ENCODE results near the gene UBE2L6.
"Not testable (repeated sequence)": the region's sequence is repeated elsewhere in the genome, so short reads cannot be mapped to it uniquely, and the experiment has no call there.

Gene UBE2L6

DNA sequence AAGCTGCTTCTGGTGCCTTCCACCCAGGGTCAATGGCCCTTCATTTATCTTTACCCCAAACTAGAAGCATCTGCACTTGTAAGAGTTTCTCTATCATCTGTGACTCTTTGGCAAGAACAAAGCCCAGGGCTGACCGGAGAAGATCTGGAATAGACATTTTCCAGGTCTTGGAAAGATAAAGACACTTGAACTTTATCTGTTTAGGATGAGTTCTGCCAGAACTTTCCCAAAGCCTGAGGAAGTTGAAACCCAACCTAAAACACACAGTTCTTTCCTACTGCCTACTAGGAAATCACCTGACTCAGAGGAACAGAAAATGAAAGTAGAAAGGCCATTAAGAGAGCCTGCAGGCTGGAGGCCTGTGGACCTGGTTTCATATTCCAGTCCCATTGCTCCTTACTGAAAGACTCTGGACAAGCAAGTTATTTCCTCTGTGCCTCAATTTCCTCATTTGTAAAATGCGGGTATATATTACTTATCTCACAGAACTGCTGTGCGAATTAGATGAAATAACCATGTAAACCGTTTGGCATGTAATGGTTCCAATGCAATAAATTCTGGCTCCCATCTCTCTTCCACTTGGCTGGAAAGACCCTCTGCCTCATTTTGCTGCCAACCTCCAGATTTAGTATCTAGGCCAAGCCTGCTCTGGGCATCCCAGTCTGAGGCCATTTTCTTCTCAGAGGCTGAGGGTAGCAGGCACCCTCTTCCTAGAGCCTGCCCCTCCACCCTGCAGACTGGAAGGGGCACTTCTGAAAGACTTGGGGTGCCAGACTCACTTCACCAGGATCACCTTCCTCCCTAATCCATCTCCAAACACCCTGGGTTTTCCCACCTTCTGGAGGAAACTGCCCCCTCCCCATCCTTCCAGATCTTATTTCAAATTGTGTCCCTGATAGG is 1.2 kb downstream of the UBE2L6 start:
- peak; percentile 92 for DNase-seq

DNA sequence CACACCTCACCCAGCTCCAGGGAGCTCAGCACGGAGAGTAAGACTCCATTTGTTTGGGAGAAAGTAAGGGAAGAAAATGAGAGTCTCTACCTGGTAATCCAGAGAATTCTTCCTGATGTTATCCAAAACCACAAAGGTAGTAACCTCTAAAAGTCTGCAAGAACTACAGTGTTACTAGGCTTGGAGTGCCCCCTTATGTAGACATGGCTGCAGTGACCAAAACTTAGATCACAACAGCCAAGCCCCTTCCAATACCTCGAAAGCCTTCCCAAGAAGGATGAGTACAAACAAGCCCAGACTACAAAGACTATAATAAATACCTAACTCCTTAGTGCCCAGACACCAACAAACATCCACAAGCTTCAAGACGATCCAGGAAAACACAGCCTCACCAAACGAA is 4.9 kb downstream of the UBE2L6 start:
- no peak for DNase-seq

DNA sequence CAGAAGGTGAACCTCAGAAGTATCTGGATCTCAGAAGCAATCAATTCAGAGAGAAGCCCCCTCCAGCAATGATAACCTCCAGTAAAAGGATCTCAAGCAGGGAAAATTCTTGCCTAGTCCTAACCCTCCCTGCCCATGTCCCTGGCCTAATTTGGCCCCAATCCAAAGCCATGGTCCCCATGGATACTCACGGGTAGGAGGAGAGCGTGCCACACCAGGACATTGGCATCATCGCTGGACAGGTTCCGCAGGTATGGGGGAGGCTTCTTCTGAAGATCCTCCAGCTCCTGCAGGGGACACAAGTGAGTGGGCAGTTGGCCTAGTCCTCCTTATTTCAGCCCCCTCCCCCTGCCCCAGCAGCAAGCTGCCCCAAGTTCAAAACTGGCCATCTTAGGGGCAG is 7.3 kb downstream of the UBE2L6 start:
- no peak for DNase-seq

DNA sequence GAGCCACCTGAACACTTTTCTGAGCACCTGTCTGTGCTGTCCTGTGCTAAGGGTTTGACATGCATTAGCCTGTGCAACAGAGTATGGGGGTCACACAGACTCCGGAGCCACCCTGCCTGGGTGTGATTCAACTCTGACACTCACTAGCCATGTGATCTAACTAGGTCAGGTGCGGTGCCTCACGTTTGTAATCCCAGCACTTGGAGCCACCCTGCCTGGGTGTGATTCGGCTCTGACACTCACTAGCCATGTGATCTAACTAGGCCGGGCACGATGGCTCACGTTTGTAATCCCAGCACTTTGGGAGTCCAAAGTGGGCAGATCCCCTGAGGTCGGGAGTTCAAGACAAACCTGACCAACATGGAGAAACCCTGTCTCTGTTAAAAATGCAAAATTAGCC is 11.4 kb downstream of the UBE2L6 start:
- DNase-seq: no peak

DNA sequence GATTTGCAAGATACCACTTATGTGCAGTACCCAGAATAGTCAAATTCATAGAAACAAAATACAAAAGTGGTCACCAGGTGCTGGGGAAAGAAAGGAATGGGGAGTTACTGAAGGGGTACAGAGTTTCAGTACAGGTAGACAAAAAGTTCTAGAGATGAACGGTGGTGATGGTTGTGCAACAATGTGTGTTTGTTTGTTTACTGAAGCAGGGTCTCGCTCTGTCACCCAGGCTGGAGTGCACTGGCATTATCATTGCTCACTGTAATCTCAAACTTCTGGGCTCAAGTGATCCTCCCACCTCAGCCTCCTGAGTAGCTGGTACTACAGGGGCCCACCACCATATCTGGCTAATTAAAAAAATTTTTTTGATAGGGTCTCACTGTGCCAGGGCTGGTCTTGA is 12.1 kb downstream of the UBE2L6 start:
- DNase-seq: no peak

DNA sequence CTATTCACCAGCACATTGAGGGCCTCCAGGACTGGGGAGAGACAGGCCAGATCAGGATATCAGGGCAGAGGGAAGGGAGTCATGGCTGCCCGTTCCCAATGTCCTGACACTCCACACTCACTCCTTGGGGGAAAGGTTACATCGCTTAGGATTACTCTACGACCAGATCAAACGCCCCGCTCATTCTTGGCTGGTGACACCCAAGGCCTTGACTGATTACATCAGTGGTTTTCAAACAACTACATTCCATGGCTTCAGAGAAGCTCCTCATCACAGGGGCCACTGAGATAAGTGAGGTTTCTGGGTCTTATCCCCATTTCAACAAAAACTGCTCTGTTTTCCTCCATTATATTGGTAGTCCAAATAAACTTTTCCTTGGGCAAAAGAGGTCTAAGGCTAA is 15.0 kb downstream of the UBE2L6 start:
- DNase-seq: no peak

GRCh38 chr11:57551941-57552340 is 15.5 kb downstream of the UBE2L6 start:
- DNase-seq: no peak

DNA sequence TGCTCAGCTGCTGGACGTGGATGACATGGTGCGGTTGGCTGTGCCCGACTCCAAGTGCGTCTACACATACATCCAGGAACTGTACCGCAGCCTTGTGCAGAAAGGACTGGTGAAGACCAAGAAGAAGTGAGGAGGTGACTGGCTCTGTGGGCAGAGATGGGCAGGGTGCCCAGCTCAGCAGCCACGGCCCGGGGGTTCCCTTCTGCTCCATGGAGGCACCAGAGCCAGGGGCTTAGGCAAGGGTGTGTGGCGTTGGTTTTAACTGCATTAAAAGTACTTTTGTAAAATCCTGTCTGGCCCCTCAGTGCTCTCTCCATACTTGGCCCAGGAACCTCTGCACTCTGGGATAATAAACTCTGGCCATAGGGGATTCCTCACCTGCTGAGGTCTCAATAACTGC is 17.5 kb downstream of the UBE2L6 start:
- no peak for DNase-seq

DNA sequence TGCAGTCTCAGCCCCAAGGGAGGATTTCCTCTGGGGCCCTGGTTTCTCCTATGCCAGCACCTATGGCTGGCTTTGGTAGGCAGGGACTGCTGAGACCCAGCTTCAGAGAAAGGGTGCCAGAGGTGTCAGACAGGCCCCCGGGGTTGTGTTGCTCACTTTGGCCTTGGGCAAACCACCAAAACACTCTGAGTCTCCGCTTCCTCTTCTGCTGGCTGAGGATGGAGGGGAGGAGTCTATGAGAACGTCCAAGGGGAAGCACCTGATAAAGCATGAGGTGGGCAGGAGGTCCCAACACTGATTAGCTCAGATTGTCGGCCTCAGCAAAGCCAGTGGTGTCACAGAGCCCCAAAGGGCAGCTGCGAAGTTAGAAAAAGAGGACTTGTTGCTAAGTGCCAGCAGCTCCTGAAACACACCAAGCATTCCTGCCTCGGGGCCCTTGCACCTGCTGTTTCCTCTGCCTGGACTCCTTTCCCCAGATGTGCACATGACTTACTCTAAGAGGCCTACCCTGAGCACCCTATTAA is 19.6 kb downstream of the UBE2L6 start:
- DNase-seq: peak; percentile 55

- DNase-seq: peak; percentile 43
These were observed 20.5 kb downstream of the UBE2L6 start for GRCh38 chr11:57546869-57547475.

DNA sequence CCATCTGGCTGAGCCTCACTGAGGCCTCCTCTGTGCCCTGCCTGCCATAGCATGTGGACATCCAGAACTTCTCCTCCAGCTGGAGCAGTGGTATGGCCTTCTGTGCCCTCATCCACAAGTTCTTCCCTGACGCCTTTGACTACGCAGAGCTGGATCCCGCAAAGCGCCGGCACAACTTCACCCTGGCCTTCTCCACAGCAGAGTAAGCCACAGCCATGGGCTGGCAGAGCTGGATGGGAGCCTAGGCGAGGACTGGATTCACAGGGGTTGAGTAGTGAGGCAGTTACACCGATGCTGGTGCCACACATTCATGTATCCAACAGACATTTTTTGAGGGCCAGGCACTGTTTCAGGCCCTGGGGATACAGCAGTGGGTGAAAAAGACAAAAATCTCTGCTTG is 21.0 kb downstream of the UBE2L6 start:
- no peak for DNase-seq

DNA sequence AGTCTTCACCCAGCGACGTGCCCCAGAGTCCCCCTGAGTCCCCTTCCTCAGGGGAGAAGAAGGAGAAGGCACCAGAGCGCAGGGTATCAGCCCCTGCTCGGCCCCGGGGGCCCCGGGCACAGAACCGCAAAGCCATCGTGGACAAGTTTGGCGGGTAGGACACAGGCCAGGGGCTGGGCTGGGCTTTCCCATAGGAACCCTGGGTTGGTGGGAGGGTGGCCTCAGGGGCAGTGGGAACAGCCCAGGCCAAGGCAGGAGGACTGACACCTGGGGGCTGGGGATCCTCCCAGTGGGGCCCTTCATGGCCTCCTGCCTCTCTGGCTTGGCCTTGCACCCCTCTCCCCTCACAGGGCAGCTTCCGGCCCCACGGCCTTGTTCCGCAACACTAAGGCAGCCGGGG is 21.6 kb downstream of the UBE2L6 start:
- DNase-seq: no peak

DNA sequence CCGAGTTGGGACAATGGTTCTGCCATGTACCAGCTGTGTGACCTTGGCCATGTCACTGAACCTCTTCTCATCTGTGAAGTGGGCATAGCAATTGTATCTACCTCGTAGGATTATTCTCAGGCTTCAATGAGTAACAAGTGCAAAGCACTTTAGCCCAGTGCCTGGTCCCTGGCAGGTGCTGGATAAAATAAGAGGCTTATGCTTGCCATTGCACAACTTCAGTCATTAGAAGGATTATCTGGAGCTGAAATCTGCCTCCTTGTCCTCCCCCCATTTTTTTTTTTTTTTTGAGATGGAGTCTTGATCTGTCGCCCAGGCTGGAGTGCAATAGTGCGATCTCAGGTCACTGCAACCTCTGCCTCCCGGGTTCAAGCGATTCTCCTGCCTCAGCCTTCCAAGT is 22.9 kb downstream of the UBE2L6 start:
- no peak for DNase-seq

DNA sequence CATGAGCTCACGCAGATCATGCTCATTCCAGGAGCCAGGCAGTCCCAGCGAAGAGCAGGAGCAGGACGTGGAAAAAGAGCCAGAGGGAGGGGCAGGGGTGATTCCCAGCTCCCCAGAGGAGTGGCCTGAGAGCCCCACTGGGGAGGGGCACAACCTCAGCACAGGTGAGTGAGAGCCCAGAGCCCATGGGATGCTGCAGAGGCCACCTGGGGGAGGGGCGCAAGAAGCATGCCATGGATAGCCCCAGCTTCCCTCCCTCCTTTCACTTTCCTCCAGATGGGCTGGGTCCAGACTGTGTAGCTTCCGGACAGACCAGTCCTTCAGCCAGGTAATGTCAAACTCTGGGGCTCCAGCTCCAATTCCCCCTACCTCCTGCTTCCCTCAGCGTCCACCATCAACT is 23.9 kb downstream of the UBE2L6 start:
- no peak for DNase-seq

GRCh38 chr11:57542582-57542981 is 24.9 kb downstream of the UBE2L6 start:
- no peak for DNase-seq

- DNase-seq: no peak
These were observed 26.3 kb downstream of the UBE2L6 start for GRCh38 chr11:57541169-57541568.

GRCh38 chr11:57539342-57539741 is 28.1 kb downstream of the UBE2L6 start:
- DNase-seq: no peak

DNA sequence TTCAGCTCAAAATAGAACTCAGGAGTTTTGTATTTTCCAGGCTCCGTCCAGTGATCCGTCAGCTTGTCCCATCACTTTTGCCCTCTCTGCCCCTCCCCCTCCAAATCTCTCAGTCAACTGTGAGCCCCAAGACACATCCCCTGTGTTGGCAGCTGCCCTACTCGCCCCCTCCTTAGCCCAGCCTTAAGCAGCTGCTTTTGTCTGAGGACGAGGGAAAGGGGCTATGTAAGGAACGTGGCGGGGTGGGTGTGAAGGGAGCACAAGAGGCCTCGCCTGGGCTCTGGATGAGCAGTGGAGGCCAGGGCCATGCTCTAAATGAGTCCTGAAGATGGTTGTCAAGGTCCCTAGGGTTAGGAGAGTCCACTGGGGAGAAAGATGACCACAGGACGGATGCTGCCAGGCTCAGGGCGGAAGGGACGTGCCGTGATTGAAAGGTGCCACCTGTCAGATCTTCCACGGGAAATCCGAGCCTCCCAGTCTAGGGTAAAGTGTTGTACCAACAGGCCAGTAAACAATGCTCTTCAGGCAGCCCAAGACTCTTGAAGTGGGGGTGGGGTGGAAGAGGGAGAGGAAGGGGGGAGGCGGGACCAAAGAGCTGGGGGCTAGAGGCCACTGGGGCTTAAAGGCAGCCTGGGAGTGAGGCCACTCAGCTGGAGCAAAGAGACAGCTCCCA is 30.4 kb downstream of the UBE2L6 start, which contains the start of gene SMTNL1:
SMTNL1 (plus strand) TSS at position 649 of the 673 bp plus-strand sequence. CDS start 5,048 bp downstream, outside the sequence.
- no peak for DNase-seq

DNA sequence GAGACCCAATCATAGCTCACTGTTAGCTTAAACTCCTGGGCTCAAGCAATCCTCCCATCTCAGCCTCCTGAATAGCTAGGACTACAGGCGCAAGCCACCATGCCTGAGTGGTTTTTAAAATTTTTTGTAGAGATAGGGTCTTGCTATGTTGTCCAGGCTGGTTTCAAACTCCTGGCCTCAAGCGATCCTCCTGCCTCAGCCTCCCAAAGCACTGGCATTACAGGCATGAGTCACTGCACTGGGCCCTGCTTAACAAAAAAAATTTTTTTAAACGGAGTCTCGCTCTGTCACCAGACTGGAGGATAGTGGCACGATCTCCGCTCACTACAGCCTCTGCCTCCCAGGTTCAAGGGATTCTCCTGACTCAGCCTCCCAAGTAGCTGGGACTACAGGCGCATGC is 33.0 kb downstream of the UBE2L6 start:
- DNase-seq: not testable (repeated sequence)

- peak; percentile 97 for DNase-seq
These were observed 36.6 kb downstream of the UBE2L6 start, which contains the start of gene TIMM10 for GRCh38 chr11:57530596-57531507. TSS of gene TIMM10 (minus strand) at chr11:57530754. CDS start at chr11:57530189, 565 bp downstream.

DNA sequence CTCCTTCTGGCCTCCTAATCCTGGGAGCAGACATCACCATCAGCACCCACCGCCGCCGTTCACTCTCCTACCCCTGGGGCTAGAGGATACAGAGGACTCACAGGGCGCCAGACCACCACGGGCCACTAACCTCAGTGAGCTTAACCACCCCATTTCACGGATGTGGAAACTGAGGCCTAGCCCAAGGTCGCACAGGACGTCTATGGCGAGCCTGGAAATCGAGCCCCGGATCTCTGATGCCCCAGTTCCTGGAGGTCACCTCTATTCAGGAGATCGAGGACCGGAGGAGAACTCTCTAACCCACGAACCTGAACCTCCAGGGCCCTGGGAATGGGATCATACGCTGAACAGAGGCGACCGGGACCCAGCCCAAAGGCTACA is 37.3 kb downstream of the UBE2L6 start:
- no peak for DNase-seq

DNA sequence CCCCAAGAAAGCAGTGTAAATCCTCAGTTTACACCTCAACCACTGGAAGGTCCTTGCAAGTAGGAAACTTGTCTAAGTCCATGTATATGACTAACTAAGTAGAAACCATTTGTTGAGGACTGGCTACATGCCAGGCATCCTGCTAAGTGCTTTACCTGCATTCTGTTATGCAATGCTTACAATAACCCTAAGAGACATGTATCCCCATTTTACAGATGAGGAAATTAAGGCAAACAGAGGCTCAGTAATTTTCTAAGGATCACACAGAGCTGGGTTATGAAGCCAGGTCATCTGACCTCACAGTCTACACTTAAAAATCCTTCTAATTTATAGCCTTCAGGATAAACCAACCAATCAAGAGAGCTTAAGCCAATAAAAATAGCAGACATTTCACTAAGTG is 38.5 kb downstream of the UBE2L6 start:
- DNase-seq: no peak
